Adrenal gland (tissue), 12 donors: ENCODE data around the gene CFLAR. TPM values are rescaled to one million over a fixed set of nuclear protein-coding genes. Genes with fewer than 3 reads are reported as not detected.

ENCODE experiments used
- DNase-seq, 7 donors: peaks; one replicate each; pipeline ENCODE4 v3.0.0-alpha.2; 2019 to 2020
- H3K27ac ChIP-seq, 5 donors: fragments of 200-600 bp; sonication (generic) in 4 of 5; 1 replicate in 3 of 5; 2 replicates in 2 of 5; pipeline versions ENCODE4 v1.5.1 to v1.8.0; 2016 to 2020; ENCODE audit warnings: mild to moderate bottlenecking in 1 of 5
- H3K27me3 ChIP-seq: fragments of 200-600 bp; 2 replicates; pipeline ENCODE4 v1.8.0; 2021
- H3K36me3 ChIP-seq, 2 donors: fragments of 200-600 bp; replicated peaks in 1 of 2; 1 replicate in 1 of 2; 2 replicates in 1 of 2; pipeline versions ENCODE4 v1.5.1 to v1.8.0; 2018 to 2022
- H3K4me1 ChIP-seq, 2 donors: fragments of 200-600 bp; replicated peaks in 1 of 2; 1 replicate in 1 of 2; 2 replicates in 1 of 2; pipeline versions ENCODE4 v1.5.1 to v1.8.0; 2018 to 2021
- H3K4me3 ChIP-seq, 4 donors: fragments of 200-600 bp; sonication (generic) in 3 of 4; one replicate each; pipeline ENCODE4 v1.5.1; 2016 to 2018
- H3K9me3 ChIP-seq, 3 donors: fragments of 200-600 bp; sonication (generic) in 1 of 3; replicated peaks in 1 of 3; 1 replicate in 2 of 3; 2 replicates in 1 of 3; pipeline versions ENCODE4 v1.5.1 to v1.8.0; 2016 to 2021
- CTCF ChIP-seq, 6 experiments: fragments of 450-650 bp in 4 of 6; fragments of 200-600 bp in 2 of 6; sonication (generic) in 1 of 6; IDR thresholded peaks; 1 replicate in 5 of 6; 2 replicates in 1 of 6; pipeline versions ENCODE4 v1.5.1 to v1.8.0; 2016 to 2021; ENCODE audit warnings: antibody characterized with exemption in 6 of 6, mild to moderate bottlenecking in 2 of 6, moderate library complexity in 1 of 6
- POLR2A ChIP-seq, 2 donors: fragments of 450-650 bp; IDR thresholded peaks; one replicate each; pipeline ENCODE4 v1.6.1; 2017; ENCODE audit warnings: antibody characterized with exemption in 2 of 2, mild to moderate bottlenecking in 2 of 2, moderate library complexity in 1 of 2
- WGBS, 4 donors: extraction: QIAGEN DNeasy Blood & Tissue Kit in 2 of 4; methylation state at CpG; one replicate each; pipeline versions ENCODE4 v1.1.5 to v1.1.7; 2013 to 2017; 5-methylcytosine and 5-hydroxymethylcytosine counted together
- intact Hi-C, 2 donors: fragments of 100-400 bp; cut with DNase I; formaldehyde crosslinking; loops; one replicate each; pipeline versions ENCODE4 v1.14.1 to v1.15.0; 2022 to 2023
- polyA plus RNA-seq, 3 donors: library from polyadenylated mRNA; stranded (reverse); fragments of 200-250 nt in 2 of 3; fragments of 350-450 nt in 1 of 3; fragmentation: Illumina TruSeq in 1 of 3; extraction: RNeasy Lipid Tissue Mini Kit (QIAGEN cat#74804) in 1 of 3; gene quantifications; one replicate each; pipeline ENCODE4 v1.2.3, GENCODE V29; 2013 to 2014
- total RNA-seq, 9 donors: library from RNA; depleted of rRNA in 4 of 9; stranded (reverse); fragments of >200 nt in 4 of 9; fragments of 120-200 nt in 1 of 9; fragmentation: NEBNext Ultra II Directional in 1 of 9; extraction: Animal tissue kit (Norgen Biotek cat#: 25700) in 1 of 9; gene quantifications; one replicate each; pipeline versions ENCODE4 v1.1.0 to v1.2.4, GENCODE V29; 2013 to 2023
- donor health status: healthy with polysubstance abuse.
- donor health status: Bipolar disorder and iron deficiency.
- donor health status: DM: yes; HTN: yes; CAD: no.
- donor health status: DM: no; HTN: no; CAD: no.
- donor health status: DM: no; HTN: no; CAD: no.
- donor health status: DM: yes; HTN: yes; CAD: no.

CFLAR gene
- total and polyA plus RNA-seq, 12 donors = 47.1 to 267 (median 91.8) TPM

DNA sequence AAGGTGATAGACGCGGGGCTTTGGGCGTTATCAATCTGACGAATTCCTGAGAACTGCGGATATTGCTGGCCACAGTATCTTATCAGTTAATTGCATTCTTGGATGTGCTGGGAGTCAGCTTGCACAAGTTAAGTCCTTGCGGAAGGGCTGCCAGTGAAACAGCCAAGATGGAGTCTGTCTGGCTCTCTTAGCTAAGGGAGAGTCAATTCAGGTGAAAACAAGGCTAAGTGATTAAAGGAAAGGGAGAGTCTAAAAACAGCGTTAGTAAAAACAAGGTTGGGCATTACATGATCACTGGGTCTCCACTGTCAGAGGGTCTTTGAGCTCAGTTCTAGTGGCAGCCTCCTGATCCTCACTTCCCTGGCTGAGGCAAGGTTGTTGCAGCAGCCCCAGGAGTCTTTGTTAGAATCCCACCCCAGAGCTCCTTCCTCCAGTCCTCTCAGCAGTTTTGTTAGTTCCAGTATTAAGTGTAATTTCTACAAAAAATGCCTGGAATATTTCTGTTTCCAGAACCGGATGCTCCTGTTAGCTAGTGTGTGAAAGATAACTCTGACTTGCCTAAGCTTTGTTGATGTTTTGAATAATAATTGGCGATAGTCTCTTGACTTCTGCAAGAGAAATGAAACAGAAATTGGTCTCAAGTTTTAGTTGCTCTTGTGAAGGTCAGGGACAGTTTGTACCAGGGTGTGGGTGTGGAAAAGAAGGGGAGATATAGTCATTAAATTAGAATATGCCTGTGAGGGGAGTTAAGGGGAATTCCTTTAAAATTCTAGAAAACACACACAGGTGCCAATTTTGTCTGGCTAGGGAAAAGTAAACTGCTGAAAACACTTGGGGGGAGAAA, 10.6 kb downstream of the CFLAR start:
- Histone ChIP-seq H3K27me3 (no peaks in the 10 kb centered on the region), H3K27ac (peak overlapping the region; percentile 37 to 90 (median 83)), H3K4me3 (peak overlapping the region in 1 of 4 donors; percentile 36), H3K9me3 (no peaks in the 10 kb centered on the region), H3K36me3 (no peaks in the 10 kb centered on the region), H3K4me1 (peaks cover 68 to 100% of the 10 kb centered on the region in 2 donors)
- DNase-seq = peak in 3 of 7 donors; percentile 36 to 52 (median 44)
- TF ChIP-seq POLR2A (IDR thresholded peaks at IDR 0.05) (no peak), CTCF (IDR thresholded peaks at IDR 0.05) (no peak)
- intact Hi-C loops = no loop called here
- 5 to 10% (median 7%) methylated on average over 9 of the region's 9 CpGs for WGBS, 4 donors

GRCh38 chr2:201127152-201127511, 11.2 kb downstream of the CFLAR start:
- no peaks in the 10 kb centered on the region for H3K36me3 ChIP-seq
- intact Hi-C loops = no loop called here
- TF ChIP-seq POLR2A (IDR thresholded peaks at IDR 0.05) (no peak), CTCF (IDR thresholded peaks at IDR 0.05) (no peak)
- DNase-seq = no peak
- H3K4me1 ChIP-seq = peaks cover 74 to 100% of the 10 kb centered on the region in 2 donors
- WGBS, 4 donors = 53 to 68% (median 63%) methylated on average over 2 of the region's 2 CpGs
- H3K9me3 ChIP-seq = no peaks in the 10 kb centered on the region
- H3K4me3 ChIP-seq = peak overlapping the region in 1 of 4 donors; percentile 35
- H3K27ac ChIP-seq = peak overlapping the region; percentile 37 to 90 (median 83)
- H3K27me3 ChIP-seq = no peaks in the 10 kb centered on the region

GRCh38 chr2:201127570-201127969, 11.6 kb downstream of the CFLAR start:
- H3K27me3 ChIP-seq = no peaks in the 10 kb centered on the region
- peak overlapping the region in 1 of 4 donors; percentile 35 for H3K4me3 ChIP-seq
- TF ChIP-seq POLR2A (IDR thresholded peaks at IDR 0.05) (peak in 1 of 2 donors; percentile 73), CTCF (IDR thresholded peaks at IDR 0.05) (no peak)
- 7 to 9% (median 9%) methylated on average over 5 of the region's 5 CpGs for WGBS, 4 donors
- DNase-seq = peak in 5 of 7 donors; percentile 66 to 70 (median 66)
- peak overlapping the region; percentile 59 to 90 (median 83) for H3K27ac ChIP-seq
- H3K9me3 ChIP-seq = no peaks in the 10 kb centered on the region
- H3K36me3 ChIP-seq = no peaks in the 10 kb centered on the region
- intact Hi-C loops = no loop called here
- H3K4me1 ChIP-seq = peaks cover 72 to 100% of the 10 kb centered on the region in 2 donors

- DNase-seq = no peak
- TF ChIP-seq CTCF (IDR thresholded peaks at IDR 0.05) = no peak
- no peak for TF ChIP-seq POLR2A (IDR thresholded peaks at IDR 0.05)
- H3K27me3 ChIP-seq = no peaks in the 10 kb centered on the region
- peak overlapping the region in 1 of 4 donors; percentile 35 for H3K4me3 ChIP-seq
- intact Hi-C loops = no loop called here
- 53 to 72% (median 60%) methylated on average over 1 of the region's 1 CpG for WGBS, 4 donors
- H3K27ac ChIP-seq = peak overlapping the region; percentile 65 to 90 (median 83)
- H3K4me1 ChIP-seq = peaks cover 72 to 100% of the 10 kb centered on the region in 2 donors
- H3K9me3 ChIP-seq = no peaks in the 10 kb centered on the region
- H3K36me3 ChIP-seq = peaks cover 0 to 2% of the 10 kb centered on the region in 2 donors
These were observed 12.1 kb downstream of the CFLAR start for GRCh38 chr2:201128033-201128432.
